Kidney (tissue), 14 donors: ENCODE data around the gene KIF21A. TPM values are rescaled to one million over a fixed set of nuclear protein-coding genes. Genes with fewer than 3 reads are reported as not detected.
A peak's percentile ranks its signal among the peaks of the same experiment; 100 is the strongest.

Experiments used
- DNase-seq, 5 donors: peaks; one replicate each; pipeline ENCODE4 v3.0.0-alpha.2; 2013 to 2020
- FAIRE-seq: peaks from 2 replicates; lab custom pipeline; 2012; peaks lifted over from hg19 to GRCh38; lab: Jason Lieb, UNC
- H3K27ac ChIP-seq, 2 donors: one replicate each; pipeline ENCODE4 v1.7.0; 2013; ENCODE audit warnings: low read depth in 2 of 2, low read length in 2 of 2, inconsistent platforms in 1 of 2
- H3K27me3 ChIP-seq: one replicate; pipeline ENCODE4 v1.7.1; 2013; ENCODE audit warnings: low read length, inconsistent platforms; ENCODE audit not compliant: control insufficient read depth, insufficient read depth
- H3K36me3 ChIP-seq, 3 donors: one replicate each; pipeline versions ENCODE4 v1.7.0 to v1.7.1; 2013; ENCODE audit warnings: low read length in 3 of 3, control low read depth in 1 of 3, inconsistent platforms in 1 of 3; ENCODE audit not compliant: insufficient read depth in 3 of 3, control insufficient read depth in 2 of 3
- H3K4me1 ChIP-seq, 3 donors: one replicate each; pipeline versions ENCODE4 v1.7.0 to v1.7.1; 2013; ENCODE audit warnings: low read length in 3 of 3, inconsistent platforms in 1 of 3, low read depth in 1 of 3; ENCODE audit not compliant: control insufficient read depth in 2 of 3, insufficient read depth in 2 of 3
- H3K4me3 ChIP-seq, 3 donors: one replicate each; pipeline versions ENCODE4 v1.7.0 to v1.8.1; 2013; ENCODE audit warnings: low read length in 3 of 3, control low read depth in 1 of 3, inconsistent platforms in 1 of 3
- H3K9ac ChIP-seq, 3 donors: one replicate each; pipeline versions ENCODE4 v1.7.0 to v1.7.1; 2013; ENCODE audit warnings: low read length in 3 of 3, control low read depth in 1 of 3, inconsistent platforms in 1 of 3
- H3K9me3 ChIP-seq, 3 donors: one replicate each; pipeline versions ENCODE4 v1.7.0 to v1.7.1; 2013; ENCODE audit warnings: low read length in 3 of 3, control low read depth in 1 of 3, inconsistent platforms in 1 of 3; ENCODE audit not compliant: control insufficient read depth in 2 of 3, insufficient read depth in 1 of 3
- intact Hi-C: fragments of 100-400 bp; cut with DNase I; formaldehyde crosslinking; loops from one replicate; pipeline ENCODE4 v1.11.1; 2022
- polyA plus RNA-seq: library from polyadenylated mRNA; stranded (reverse); fragments of 350-450 nt; fragmentation: Illumina TruSeq; extraction: RNeasy Lipid Tissue Mini Kit (QIAGEN cat#74804); gene quantifications from one replicate; pipeline ENCODE4 v1.2.3, GENCODE V29; 2014; ENCODE audit warnings: low read depth, low replicate concordance; ENCODE audit not compliant: insufficient read depth
- total RNA-seq: library from RNA; stranded (reverse); fragmentation: NEBNext Ultra II Directional; extraction: Animal tissue kit (Norgen Biotek cat#: 25700); gene quantifications from one replicate; pipeline ENCODE4 v1.2.1, GENCODE V29; 2021
- TF ChIP-seq, protein P1 (sequence below): IDR thresholded peaks from 3 replicates; pipeline ENCODE4 v1.5.1; 2012; ENCODE audit warnings: mild to moderate bottlenecking, moderate library complexity, borderline replicate concordance; ENCODE audit not compliant: insufficient read depth; ENCODE audit errors: extremely low read depth
- donor health status: control.
- donor health status: control.
- donor health status: control.
- donor health status: control.
- donor health status: control.
- donor health status: DM: yes; HTN: yes; CAD: no.
- donor health status: Normal renal cell carcinoma (clear cell type).

Gene KIF21A
- total and polyA plus RNA-seq, 2 donors from 2014 or later: 16.8 to 25.7 TPM

DNA sequence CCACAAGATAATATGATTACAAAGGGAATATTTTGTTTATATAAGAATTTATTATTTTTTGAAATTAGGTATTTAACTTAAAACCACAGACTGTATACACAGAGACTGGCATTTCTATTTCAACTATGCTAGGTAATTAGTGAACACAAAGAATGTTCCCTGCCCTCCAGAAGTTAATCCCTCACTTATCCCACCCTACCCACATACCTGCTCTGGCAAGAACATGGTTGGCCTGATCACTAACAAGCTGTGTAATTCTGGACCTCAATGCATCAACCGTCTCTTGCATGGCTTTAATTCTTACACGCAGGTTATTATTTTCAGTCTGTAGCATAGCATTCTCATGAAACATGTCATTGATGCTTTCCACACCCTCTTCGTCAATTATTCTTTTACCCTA is 85.9 kb downstream of the KIF21A start:
- Histone ChIP-seq H3K4me1 (peaks cover 0 to 4% (median 0%) of the 10 kb centered on the region in 3 donors), H3K9me3 (no peaks in the 10 kb centered on the region), H3K9ac (no peak overlapping the region), H3K27ac (no peak overlapping the region), H3K36me3 (no peaks in the 10 kb centered on the region), H3K27me3 (no peaks in the 10 kb centered on the region), H3K4me3 (no peak overlapping the region)
- intact Hi-C loops: no loop called here
- FAIRE-seq (no peak), DNase-seq (peak in 2 of 5 donors; percentile 52 to 54)
- TF ChIP-seq, protein P1, sequence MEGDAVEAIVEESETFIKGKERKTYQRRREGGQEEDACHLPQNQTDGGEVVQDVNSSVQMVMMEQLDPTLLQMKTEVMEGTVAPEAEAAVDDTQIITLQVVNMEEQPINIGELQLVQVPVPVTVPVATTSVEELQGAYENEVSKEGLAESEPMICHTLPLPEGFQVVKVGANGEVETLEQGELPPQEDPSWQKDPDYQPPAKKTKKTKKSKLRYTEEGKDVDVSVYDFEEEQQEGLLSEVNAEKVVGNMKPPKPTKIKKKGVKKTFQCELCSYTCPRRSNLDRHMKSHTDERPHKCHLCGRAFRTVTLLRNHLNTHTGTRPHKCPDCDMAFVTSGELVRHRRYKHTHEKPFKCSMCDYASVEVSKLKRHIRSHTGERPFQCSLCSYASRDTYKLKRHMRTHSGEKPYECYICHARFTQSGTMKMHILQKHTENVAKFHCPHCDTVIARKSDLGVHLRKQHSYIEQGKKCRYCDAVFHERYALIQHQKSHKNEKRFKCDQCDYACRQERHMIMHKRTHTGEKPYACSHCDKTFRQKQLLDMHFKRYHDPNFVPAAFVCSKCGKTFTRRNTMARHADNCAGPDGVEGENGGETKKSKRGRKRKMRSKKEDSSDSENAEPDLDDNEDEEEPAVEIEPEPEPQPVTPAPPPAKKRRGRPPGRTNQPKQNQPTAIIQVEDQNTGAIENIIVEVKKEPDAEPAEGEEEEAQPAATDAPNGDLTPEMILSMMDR: no peak

DNA sequence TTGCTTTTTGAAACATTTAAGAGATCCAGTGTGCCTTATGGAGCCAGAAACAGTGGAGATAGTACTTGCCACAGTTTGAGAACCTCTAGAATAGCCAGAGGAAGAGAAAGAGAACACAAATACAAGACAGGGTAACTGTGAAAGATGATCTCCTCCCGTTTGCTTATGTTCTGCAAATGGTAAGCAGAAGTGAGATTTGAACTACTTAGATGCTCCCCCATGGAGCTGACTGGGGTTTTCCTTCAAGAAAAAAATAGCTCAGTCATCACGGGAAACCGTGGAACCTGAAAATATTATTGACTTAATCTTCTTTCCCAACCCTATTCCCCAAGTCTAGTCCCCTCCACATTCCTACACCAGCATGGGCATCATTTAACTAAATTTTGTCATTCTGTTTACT is 87.1 kb downstream of the KIF21A start:
- DNase-seq: no peak

DNA sequence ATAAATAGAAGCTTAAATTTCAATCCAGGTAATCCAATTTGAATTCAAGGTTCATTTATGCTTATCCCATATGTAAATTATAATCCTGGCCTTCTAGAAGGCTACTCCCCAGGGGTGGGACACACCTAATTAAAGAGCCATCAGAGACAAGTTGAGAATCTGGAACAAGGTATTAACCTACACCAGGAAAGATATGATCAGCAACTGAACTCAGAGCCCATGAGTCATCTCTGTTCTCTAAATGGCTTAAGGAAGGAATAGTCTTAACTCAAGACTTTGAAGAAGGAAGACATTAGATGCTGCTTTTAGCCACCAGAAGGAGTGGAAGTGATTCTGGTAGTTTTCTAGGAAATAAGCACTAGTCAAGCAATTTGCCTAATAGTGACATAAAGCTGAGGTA is 88.0 kb downstream of the KIF21A start:
- Histone ChIP-seq H3K36me3 (no peaks in the 10 kb centered on the region), H3K4me1 (peaks cover 0 to 4% (median 0%) of the 10 kb centered on the region in 3 donors), H3K27me3 (no peaks in the 10 kb centered on the region), H3K9me3 (no peaks in the 10 kb centered on the region), H3K27ac (no peak overlapping the region), H3K4me3 (no peak overlapping the region), H3K9ac (no peak overlapping the region)
- DNase-seq: no peak
- TF ChIP-seq, protein P1: no peak
- intact Hi-C loops: no loop called here
- no peak for FAIRE-seq

More for the DNA sequence above, 87.1 kb downstream of the KIF21A start:
- Histone ChIP-seq H3K9me3 (no peaks in the 10 kb centered on the region), H3K9ac (no peak overlapping the region), H3K4me3 (no peak overlapping the region), H3K4me1 (peaks cover 0 to 4% (median 0%) of the 10 kb centered on the region in 3 donors), H3K36me3 (no peaks in the 10 kb centered on the region), H3K27ac (no peak overlapping the region), H3K27me3 (no peaks in the 10 kb centered on the region)
- no peak for FAIRE-seq
- TF ChIP-seq, protein P1: no peak
- intact Hi-C loops: no loop called here

DNA sequence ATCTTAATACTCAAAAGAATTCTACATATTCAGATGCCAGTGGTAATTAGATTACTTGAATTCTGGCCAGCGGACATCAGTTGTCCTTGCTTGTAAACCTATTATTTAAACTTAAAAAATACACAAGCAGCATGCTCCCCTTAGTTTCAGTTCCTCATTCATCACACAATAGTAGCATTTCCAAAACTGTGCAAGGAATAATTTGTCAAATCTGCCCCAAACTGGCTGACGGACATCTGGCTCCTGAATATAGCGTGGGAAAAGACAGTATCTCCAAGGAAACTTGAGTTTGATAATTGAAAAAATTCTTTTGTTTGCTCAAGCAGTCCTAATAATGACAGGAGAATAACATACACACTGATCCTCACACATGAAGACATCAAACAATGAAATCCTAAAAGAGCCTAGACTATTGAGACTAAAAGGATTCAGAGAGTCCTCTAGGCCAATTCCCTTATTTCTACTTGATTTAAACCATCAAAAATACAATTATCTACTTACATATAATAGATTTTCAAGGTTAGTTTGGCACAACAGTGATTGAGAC is 90.4 kb downstream of the KIF21A start:
- Histone ChIP-seq H3K4me1 (peaks cover 0 to 9% (median 0%) of the 10 kb centered on the region in 3 donors), H3K36me3 (no peaks in the 10 kb centered on the region), H3K27me3 (no peaks in the 10 kb centered on the region), H3K9ac (no peak overlapping the region), H3K9me3 (no peaks in the 10 kb centered on the region), H3K27ac (no peak overlapping the region), H3K4me3 (no peak overlapping the region)
- DNase-seq (no peak), FAIRE-seq (no peak)
- TF ChIP-seq, protein P1: no peak
- intact Hi-C loops: no loop called here
